Measurements from ENCODE around the gene RMDN2. TPM values are rescaled to one million over a fixed set of nuclear protein-coding genes. Genes with fewer than 3 reads are reported as not detected.
"Not testable (repeated sequence)": the region's sequence is repeated elsewhere in the genome, so short reads cannot be mapped to it uniquely, and the experiment has no call there.

The RMDN2 gene
- total and polyA plus RNA-seq, 2 experiments from 2014 or later = 3.4 to 3.6 TPM

DNA sequence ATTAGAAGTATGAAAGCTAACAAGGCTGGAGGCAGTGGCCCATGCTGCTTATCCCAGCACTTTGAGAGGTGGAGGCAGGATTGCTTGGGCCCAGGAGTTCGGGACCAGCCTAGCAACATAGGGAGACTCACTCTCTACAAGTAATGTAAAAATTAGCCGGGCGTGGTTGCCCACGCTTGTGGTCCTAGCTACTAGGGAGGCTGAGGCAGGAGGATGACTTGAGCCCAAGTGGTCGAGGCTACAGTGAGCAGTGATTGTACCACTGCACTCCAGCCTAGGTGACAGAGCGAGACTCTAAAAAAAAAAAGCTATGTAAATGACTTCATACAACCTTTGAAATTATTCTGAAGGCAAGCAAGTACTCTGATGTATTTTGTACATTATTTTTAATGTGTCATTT lies 1.5 kb downstream of the RMDN2 start (continued):
- TF ChIP-seq ZNF331 (CRISPR knock-in tag; IDR thresholded peaks at IDR 0.05; ENCODE audit: low read depth) = no peak
- no peak for TF ChIP-seq EZH2phosphoT487 (IDR thresholded peaks at IDR 0.05; ENCODE audit: unreplicated experiment)
- TF ChIP-seq, protein P1, sequence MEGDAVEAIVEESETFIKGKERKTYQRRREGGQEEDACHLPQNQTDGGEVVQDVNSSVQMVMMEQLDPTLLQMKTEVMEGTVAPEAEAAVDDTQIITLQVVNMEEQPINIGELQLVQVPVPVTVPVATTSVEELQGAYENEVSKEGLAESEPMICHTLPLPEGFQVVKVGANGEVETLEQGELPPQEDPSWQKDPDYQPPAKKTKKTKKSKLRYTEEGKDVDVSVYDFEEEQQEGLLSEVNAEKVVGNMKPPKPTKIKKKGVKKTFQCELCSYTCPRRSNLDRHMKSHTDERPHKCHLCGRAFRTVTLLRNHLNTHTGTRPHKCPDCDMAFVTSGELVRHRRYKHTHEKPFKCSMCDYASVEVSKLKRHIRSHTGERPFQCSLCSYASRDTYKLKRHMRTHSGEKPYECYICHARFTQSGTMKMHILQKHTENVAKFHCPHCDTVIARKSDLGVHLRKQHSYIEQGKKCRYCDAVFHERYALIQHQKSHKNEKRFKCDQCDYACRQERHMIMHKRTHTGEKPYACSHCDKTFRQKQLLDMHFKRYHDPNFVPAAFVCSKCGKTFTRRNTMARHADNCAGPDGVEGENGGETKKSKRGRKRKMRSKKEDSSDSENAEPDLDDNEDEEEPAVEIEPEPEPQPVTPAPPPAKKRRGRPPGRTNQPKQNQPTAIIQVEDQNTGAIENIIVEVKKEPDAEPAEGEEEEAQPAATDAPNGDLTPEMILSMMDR (conservative IDR thresholded peaks at IDR 0.05; ENCODE audit: low read depth in 2 of 2) = no peak
- TF ChIP-seq, protein P2, sequence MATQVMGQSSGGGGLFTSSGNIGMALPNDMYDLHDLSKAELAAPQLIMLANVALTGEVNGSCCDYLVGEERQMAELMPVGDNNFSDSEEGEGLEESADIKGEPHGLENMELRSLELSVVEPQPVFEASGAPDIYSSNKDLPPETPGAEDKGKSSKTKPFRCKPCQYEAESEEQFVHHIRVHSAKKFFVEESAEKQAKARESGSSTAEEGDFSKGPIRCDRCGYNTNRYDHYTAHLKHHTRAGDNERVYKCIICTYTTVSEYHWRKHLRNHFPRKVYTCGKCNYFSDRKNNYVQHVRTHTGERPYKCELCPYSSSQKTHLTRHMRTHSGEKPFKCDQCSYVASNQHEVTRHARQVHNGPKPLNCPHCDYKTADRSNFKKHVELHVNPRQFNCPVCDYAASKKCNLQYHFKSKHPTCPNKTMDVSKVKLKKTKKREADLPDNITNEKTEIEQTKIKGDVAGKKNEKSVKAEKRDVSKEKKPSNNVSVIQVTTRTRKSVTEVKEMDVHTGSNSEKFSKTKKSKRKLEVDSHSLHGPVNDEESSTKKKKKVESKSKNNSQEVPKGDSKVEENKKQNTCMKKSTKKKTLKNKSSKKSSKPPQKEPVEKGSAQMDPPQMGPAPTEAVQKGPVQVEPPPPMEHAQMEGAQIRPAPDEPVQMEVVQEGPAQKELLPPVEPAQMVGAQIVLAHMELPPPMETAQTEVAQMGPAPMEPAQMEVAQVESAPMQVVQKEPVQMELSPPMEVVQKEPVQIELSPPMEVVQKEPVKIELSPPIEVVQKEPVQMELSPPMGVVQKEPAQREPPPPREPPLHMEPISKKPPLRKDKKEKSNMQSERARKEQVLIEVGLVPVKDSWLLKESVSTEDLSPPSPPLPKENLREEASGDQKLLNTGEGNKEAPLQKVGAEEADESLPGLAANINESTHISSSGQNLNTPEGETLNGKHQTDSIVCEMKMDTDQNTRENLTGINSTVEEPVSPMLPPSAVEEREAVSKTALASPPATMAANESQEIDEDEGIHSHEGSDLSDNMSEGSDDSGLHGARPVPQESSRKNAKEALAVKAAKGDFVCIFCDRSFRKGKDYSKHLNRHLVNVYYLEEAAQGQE (IDR thresholded peaks at IDR 0.05; ENCODE audit: unreplicated experiment) = no peak
- no peak for TF ChIP-seq ZNF114 (CRISPR knock-in tag; IDR thresholded peaks at IDR 0.05)
- no peak for TF ChIP-seq JUNB (IDR thresholded peaks at IDR 0.05; ENCODE audit: unreplicated experiment)
- TF ChIP-seq CREB1 (CRISPR knock-in tag; IDR thresholded peaks at IDR 0.05; ENCODE audit: low read depth) = no peak
- TF ChIP-seq NANOG (IDR thresholded peaks at IDR 0.05; ENCODE audit: borderline replicate concordance) = no peak

DNA sequence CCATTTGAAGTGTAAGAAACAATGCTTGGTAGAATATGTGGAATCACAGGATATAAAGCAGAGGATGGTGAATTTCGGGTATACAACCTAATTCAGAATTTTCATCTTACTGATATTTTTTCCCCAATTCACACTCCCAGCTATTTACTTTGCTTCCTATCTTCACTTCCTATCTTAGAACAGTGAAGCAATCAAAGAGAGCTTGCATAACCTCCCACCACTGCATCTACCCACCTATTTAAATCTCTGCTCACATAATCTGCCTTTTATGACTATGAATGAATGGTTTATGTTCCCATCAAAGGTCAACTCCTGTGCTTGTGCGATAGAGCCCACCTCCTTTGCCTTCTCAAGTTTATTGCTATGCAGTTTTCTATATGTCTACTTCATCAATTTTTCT lies 3.3 kb downstream of the RMDN2 start:
- Mint-ChIP-seq H3K27ac (no peak overlapping the region), H3K4me1 (no peaks in the 10 kb centered on the region; the same call in 2 of the 3 replicates), H3K36me3 (ENCODE audit: low read depth) (peaks cover 22% of the 10 kb centered on the region), H3K4me3 (no peak overlapping the region), H3K27me3 (ENCODE audit: insufficient read depth, low read depth, poor library complexity) (peaks cover 2% of the 10 kb centered on the region), H3K9me3 (peaks cover 10% of the 10 kb centered on the region; the same call in 2 of the 3 replicates)
- Histone ChIP-seq H3K4me1 (ENCODE audit: insufficient read depth) (no peaks in the 10 kb centered on the region; the same call in 1 of the 2 replicates), H3K36me3 (ENCODE audit: insufficient read depth) (no peaks in the 10 kb centered on the region), H3K27me3 (ENCODE audit: insufficient read depth) (peaks cover 11% of the 10 kb centered on the region), H3K4me3 (no peak overlapping the region), H3K79me2 (replicated peaks; ENCODE audit: insufficient read depth) (no peaks in the 10 kb centered on the region), H3F3A (replicated peaks; ENCODE audit: low read depth) (no peaks in the 10 kb centered on the region; the same call in 1 of the 2 replicates), H4K20me1 (replicated peaks; ENCODE audit: insufficient read depth) (no peaks in the 10 kb centered on the region; the same call in 1 of the 2 replicates), H2AFZ (no peak overlapping the region), H3K4me2 (no peak overlapping the region), H3K27ac (ENCODE audit: low read depth) (no peak overlapping the region), H3K9me2 (ENCODE audit: insufficient read depth) (no peaks in the 10 kb centered on the region)
- ATAC-seq (no peak), DNase-seq (ENCODE audit: low spot score) (no peak)
- TF ChIP-seq, protein P3, sequence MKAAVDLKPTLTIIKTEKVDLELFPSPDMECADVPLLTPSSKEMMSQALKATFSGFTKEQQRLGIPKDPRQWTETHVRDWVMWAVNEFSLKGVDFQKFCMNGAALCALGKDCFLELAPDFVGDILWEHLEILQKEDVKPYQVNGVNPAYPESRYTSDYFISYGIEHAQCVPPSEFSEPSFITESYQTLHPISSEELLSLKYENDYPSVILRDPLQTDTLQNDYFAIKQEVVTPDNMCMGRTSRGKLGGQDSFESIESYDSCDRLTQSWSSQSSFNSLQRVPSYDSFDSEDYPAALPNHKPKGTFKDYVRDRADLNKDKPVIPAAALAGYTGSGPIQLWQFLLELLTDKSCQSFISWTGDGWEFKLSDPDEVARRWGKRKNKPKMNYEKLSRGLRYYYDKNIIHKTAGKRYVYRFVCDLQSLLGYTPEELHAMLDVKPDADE (IDR thresholded peaks at IDR 0.05) = no peak
- no peak for TF ChIP-seq NANOG (IDR thresholded peaks at IDR 0.05; ENCODE audit: borderline replicate concordance)
- TF ChIP-seq, protein P1 (conservative IDR thresholded peaks at IDR 0.05; ENCODE audit: low read depth in 2 of 2) = no peak
- no peak for TF ChIP-seq ZNF114 (CRISPR knock-in tag; IDR thresholded peaks at IDR 0.05)

DNA sequence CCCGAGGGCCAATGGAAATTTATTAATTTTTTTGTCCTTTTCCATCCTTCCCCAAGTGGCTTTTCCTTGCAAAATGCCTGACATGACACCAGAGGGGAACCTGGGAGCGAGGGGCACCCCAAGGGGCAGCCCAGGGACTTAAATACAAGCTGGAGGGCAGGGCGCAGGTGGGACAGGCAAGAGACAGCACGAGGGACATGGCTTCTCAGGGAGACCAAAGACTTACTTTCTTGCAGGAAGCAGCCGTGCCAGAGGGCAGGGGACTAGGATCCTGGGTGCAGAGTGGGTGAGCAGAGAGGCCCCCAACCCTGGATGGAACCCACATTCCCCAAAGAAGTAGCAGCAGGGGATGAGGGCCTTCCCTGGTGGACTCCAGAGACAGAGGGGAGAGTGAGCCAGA lies 5.3 kb downstream of the RMDN2 start:
- H3K4me1 Mint-ChIP-seq; H3F3A ChIP-seq (replicated peaks; ENCODE audit: low read depth); ATAC-seq; H3K36me3 ChIP-seq (ENCODE audit: insufficient read depth); H3K4me3 ChIP-seq; H3K27ac ChIP-seq (ENCODE audit: low read depth); H4K20me1 ChIP-seq (replicated peaks; ENCODE audit: insufficient read depth); H3K27ac Mint-ChIP-seq; H3K4me2 ChIP-seq; H3K27me3 ChIP-seq (ENCODE audit: insufficient read depth); H2AFZ ChIP-seq; H3K4me3 Mint-ChIP-seq; H3K9me2 ChIP-seq (ENCODE audit: insufficient read depth); H3K79me2 ChIP-seq (replicated peaks; ENCODE audit: insufficient read depth); DNase-seq (ENCODE audit: low spot score); H3K27me3 Mint-ChIP-seq (ENCODE audit: insufficient read depth, low read depth, poor library complexity); H3K4me1 ChIP-seq (ENCODE audit: insufficient read depth): not testable (repeated sequence)
- Mint-ChIP-seq H3K9me3 (peaks cover 18% of the 10 kb centered on the region; the same call in 2 of the 3 replicates), H3K36me3 (ENCODE audit: low read depth) (peaks cover 26% of the 10 kb centered on the region)

DNA sequence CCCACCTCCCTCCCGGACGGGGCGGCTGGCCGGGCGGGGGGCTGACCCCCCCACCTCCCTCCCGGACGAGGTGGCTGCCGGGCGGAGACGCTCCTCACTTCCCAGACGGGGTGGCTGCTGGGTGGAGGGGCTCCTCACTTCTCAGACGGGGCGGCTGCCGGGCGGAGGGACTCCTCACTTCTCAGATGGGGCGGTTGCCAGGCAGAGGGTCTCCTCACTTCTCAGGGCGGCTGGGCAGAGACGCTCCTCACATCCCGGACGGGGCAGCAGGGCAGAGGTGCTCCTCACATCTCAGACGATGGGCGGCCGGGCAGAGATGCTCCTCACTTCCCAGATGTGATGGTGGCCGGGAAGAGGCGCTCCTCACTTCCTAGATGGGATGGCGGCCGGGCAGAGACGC lies 7.8 kb downstream of the RMDN2 start:
- not testable (repeated sequence) for H3K27me3 Mint-ChIP-seq (ENCODE audit: insufficient read depth, low read depth, poor library complexity); H3K36me3 ChIP-seq (ENCODE audit: insufficient read depth); H3K27ac ChIP-seq (ENCODE audit: low read depth); H4K20me1 ChIP-seq (replicated peaks; ENCODE audit: insufficient read depth); H3K79me2 ChIP-seq (replicated peaks; ENCODE audit: insufficient read depth); H3K4me2 ChIP-seq; DNase-seq (ENCODE audit: low spot score); H3K4me1 ChIP-seq (ENCODE audit: insufficient read depth); H3K27ac Mint-ChIP-seq; H2AFZ ChIP-seq; ATAC-seq; H3K4me1 Mint-ChIP-seq; H3K4me3 ChIP-seq; H3K27me3 ChIP-seq (ENCODE audit: insufficient read depth); H3K4me3 Mint-ChIP-seq; H3K9me2 ChIP-seq (ENCODE audit: insufficient read depth); H3F3A ChIP-seq (replicated peaks; ENCODE audit: low read depth)
- H3K36me3 Mint-ChIP-seq (ENCODE audit: low read depth) = peaks cover 29% of the 10 kb centered on the region
- peaks cover 18% of the 10 kb centered on the region; the same call in 2 of the 3 replicates for H3K9me3 Mint-ChIP-seq

Measured in GM23338 (cell line).